Vagina (tissue), 2 donors: ENCODE results near the gene PLD6. TPM values are rescaled to one million over a fixed set of nuclear protein-coding genes. Genes with fewer than 3 reads are reported as not detected.

ENCODE experiments used
- DNase-seq, 2 donors: peaks; one replicate each; pipeline ENCODE4 v3.0.0-alpha.2; 2017; ENCODE audit errors: extremely low spot score in 2 of 2
- H3K27ac ChIP-seq: fragments of 200-600 bp; sonication (generic); one replicate; pipeline ENCODE4 v1.5.1; 2019
- H3K27me3 ChIP-seq: fragments of 200-600 bp; sonication (generic); one replicate; pipeline ENCODE4 v1.5.1; 2019
- H3K36me3 ChIP-seq, 2 donors: fragments of 200-600 bp; sonication (generic); one replicate each; pipeline ENCODE4 v1.5.1; 2017 to 2019
- H3K4me1 ChIP-seq: fragments of 200-600 bp; sonication (generic); one replicate; pipeline ENCODE4 v1.5.1; 2019
- H3K4me3 ChIP-seq, 2 donors: fragments of 200-600 bp; sonication (generic); 1 replicate in 1 of 2; 2 replicates in 1 of 2; pipeline ENCODE4 v1.5.1; 2016 to 2019
- H3K9me3 ChIP-seq: fragments of 200-600 bp; sonication (generic); one replicate; pipeline ENCODE4 v1.5.1; 2019
- POLR2A ChIP-seq, 2 donors: fragments of 450-650 bp; IDR thresholded peaks; one replicate each; pipeline ENCODE4 v1.6.1; 2017; ENCODE audit warnings: antibody characterized with exemption in 2 of 2, mild to moderate bottlenecking in 2 of 2, moderate library complexity in 2 of 2
- POLR2AphosphoS5 ChIP-seq, 2 donors: sonication (generic); formaldehyde crosslinking; IDR thresholded peaks; one replicate each; pipeline ENCODE4 v1.9.0; 2017; ENCODE audit warnings: antibody characterized with exemption in 2 of 2, mild to moderate bottlenecking in 2 of 2, low read depth in 1 of 2; ENCODE audit not compliant: insufficient read depth in 1 of 2
- intact Hi-C: fragments of 100-400 bp; cut with DNase I; formaldehyde crosslinking; loops from one replicate; pipeline ENCODE4 v1.15.1; 2023
- small RNA-seq: library from RNA; depleted of rRNA; stranded (forward); fragments of <200 nt; gene quantifications from one replicate; pipeline ENCODE3, GENCODE V24; 2016
- total RNA-seq: library from RNA; depleted of rRNA; stranded (reverse); fragments of >200 nt; gene quantifications from one replicate; pipeline ENCODE4 v1.2.3, GENCODE V29; 2016
- TF ChIP-seq, protein P1 (sequence below), 3 experiments: fragments of 450-650 bp in 2 of 3; fragments of 200-600 bp in 1 of 3; sonication (generic) in 1 of 3; IDR thresholded peaks; one replicate each; pipeline ENCODE4 v1.5.1; 2017 to 2019; ENCODE audit warnings: antibody characterized with exemption in 3 of 3, mild to moderate bottlenecking in 2 of 3, moderate library complexity in 2 of 3

Gene PLD6
- total RNA-seq, 1 donor from 2014 or later, result 0.74 TPM

DNA sequence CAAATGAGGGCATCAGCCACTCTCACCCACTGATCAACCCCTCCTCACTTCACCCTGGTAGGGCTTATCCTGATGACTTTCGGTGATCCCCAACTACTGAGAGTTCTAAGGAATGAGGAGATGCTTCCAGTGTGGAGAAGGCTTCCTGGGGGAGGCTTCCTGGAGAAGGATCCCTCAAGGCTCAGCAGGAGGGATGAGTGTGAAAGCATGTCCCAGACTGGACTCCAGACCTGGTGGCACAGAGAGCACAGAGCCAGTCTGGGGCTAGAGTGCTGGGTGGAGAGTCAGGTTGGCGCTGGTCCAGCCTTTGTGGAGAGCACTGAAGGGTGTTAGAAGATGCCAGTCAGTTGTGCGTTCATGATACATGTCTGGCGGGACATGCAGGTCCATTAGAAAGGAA, 53.7 kb downstream of the PLD6 start:
- Histone ChIP-seq H3K4me3 (no peak overlapping the region), H3K27ac (peak overlapping the region; percentile 39), H3K4me1 (peaks cover 28% of the 10 kb centered on the region), H3K9me3 (no peaks in the 10 kb centered on the region), H3K36me3 (peaks cover 0 to 71% of the 10 kb centered on the region in 2 donors), H3K27me3 (no peaks in the 10 kb centered on the region)
- intact Hi-C loops, result no loop called here
- TF ChIP-seq POLR2A (IDR thresholded peaks at IDR 0.05) (no peak), POLR2AphosphoS5 (IDR thresholded peaks at IDR 0.05; ENCODE audit: insufficient read depth in 1 of 2, low read depth in 1 of 2) (no peak)
- TF ChIP-seq, protein P1, sequence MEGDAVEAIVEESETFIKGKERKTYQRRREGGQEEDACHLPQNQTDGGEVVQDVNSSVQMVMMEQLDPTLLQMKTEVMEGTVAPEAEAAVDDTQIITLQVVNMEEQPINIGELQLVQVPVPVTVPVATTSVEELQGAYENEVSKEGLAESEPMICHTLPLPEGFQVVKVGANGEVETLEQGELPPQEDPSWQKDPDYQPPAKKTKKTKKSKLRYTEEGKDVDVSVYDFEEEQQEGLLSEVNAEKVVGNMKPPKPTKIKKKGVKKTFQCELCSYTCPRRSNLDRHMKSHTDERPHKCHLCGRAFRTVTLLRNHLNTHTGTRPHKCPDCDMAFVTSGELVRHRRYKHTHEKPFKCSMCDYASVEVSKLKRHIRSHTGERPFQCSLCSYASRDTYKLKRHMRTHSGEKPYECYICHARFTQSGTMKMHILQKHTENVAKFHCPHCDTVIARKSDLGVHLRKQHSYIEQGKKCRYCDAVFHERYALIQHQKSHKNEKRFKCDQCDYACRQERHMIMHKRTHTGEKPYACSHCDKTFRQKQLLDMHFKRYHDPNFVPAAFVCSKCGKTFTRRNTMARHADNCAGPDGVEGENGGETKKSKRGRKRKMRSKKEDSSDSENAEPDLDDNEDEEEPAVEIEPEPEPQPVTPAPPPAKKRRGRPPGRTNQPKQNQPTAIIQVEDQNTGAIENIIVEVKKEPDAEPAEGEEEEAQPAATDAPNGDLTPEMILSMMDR (IDR thresholded peaks at IDR 0.05), result no peak
- no peak for DNase-seq

DNA sequence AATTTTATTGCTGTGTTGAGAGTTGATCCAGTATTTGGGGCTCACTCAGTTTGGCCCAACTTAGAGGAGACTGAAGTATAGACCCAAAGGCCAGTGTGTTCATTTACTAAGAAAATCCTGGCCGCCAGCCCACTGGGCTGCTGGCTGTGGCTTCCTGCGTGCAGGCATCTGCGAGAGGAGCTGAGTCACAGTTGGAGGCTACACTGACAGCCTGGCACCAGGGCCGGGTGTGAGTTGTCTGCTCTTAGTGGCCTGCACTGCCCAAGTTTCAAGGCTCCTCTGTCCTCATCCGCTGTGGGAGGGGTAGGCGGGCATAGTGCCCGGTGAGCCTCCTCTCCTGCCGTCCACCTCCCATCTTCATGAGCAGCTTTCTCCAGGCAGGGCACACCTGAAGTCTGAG, 54.2 kb downstream of the PLD6 start:
- DNase-seq, result no peak
- Histone ChIP-seq H3K27ac (peak overlapping the region; percentile 39), H3K4me1 (peaks cover 28% of the 10 kb centered on the region), H3K27me3 (no peaks in the 10 kb centered on the region), H3K36me3 (peaks cover 0 to 71% of the 10 kb centered on the region in 2 donors), H3K9me3 (no peaks in the 10 kb centered on the region), H3K4me3 (no peak overlapping the region)
- TF ChIP-seq POLR2AphosphoS5 (IDR thresholded peaks at IDR 0.05; ENCODE audit: insufficient read depth in 1 of 2, low read depth in 1 of 2), result peak in 1 of 2 donors; percentile 53
- TF ChIP-seq POLR2A (IDR thresholded peaks at IDR 0.05), result no peak
- TF ChIP-seq, protein P1 (IDR thresholded peaks at IDR 0.05), result no peak
- intact Hi-C loops, result no loop called here

DNA sequence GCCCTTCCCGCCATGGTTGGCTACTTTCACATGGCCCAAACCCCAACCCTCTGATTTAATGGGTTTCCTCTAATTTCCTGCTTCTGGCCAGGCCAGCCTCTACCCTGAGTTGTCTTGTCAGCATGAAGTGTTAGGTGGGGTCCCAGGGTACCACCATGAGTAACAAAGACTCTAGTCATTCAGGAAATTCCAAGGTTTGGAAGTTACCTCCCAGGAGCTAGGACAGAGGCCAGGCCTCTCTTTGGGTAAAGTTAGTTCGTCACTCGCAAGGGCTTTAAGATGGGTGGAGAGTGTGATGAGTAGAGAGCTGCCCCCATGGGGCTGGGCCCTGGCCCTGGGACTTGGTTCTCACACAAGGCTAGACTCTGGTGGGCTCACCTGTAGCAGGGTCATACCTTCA, 54.6 kb downstream of the PLD6 start:
- H3K9me3 ChIP-seq, result no peaks in the 10 kb centered on the region
- H3K27me3 ChIP-seq, result no peaks in the 10 kb centered on the region
- peak overlapping the region; percentile 39 for H3K27ac ChIP-seq
- H3K4me1 ChIP-seq, result peaks cover 28% of the 10 kb centered on the region
- no peak overlapping the region for H3K4me3 ChIP-seq
- TF ChIP-seq POLR2AphosphoS5 (IDR thresholded peaks at IDR 0.05; ENCODE audit: insufficient read depth in 1 of 2, low read depth in 1 of 2) (no peak), POLR2A (IDR thresholded peaks at IDR 0.05) (no peak)
- TF ChIP-seq, protein P1 (IDR thresholded peaks at IDR 0.05), result no peak
- peaks cover 0 to 68% of the 10 kb centered on the region in 2 donors for H3K36me3 ChIP-seq
- no peak for DNase-seq
- intact Hi-C loops, result no loop called here

DNA sequence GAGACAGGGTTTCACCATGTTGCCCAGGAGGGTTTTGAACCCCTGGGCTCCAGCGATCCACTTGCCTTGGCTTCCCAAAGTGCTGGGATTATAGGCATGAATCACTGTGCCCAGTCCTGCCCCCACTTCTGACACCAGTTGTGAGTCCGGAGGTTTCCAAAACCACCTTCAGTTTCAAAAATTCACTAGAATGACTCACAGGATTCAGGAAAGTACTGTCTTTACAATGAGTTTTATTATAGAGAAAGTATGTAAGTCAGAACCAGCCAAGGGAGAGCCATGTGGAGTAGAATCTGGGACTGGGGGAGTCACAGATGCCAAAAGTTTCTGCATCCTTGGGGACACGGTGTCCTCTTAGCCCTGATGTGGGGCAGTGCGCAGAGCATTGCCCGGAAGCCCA, 55.1 kb downstream of the PLD6 start:
- peaks cover 0 to 68% of the 10 kb centered on the region in 2 donors for H3K36me3 ChIP-seq

More for the DNA sequence above, 55.1 kb downstream of the PLD6 start:
- intact Hi-C loops, result no loop called here
- no peak overlapping the region for H3K4me3 ChIP-seq
- H3K9me3 ChIP-seq, result no peaks in the 10 kb centered on the region
- no peak for DNase-seq
- H3K4me1 ChIP-seq, result peaks cover 23% of the 10 kb centered on the region
- H3K27ac ChIP-seq, result no peak overlapping the region
- H3K27me3 ChIP-seq, result no peaks in the 10 kb centered on the region
- no peak for TF ChIP-seq POLR2A (IDR thresholded peaks at IDR 0.05)
- TF ChIP-seq, protein P1 (IDR thresholded peaks at IDR 0.05), result no peak

Small RNA genes lying within 50 kb of the gene (small RNA-seq; reads per million reads assigned to genes)
- gene RNU6-767P, result not detected

Other genes starting within 250 kb of the PLD6 start
- gene TNFRSF13B, start 234.2 kb downstream of the PLD6 start, total RNA-seq, result not detected
- gene MPRIP, start 163.9 kb downstream of the PLD6 start, total RNA-seq, result 202 TPM
- 82.0 TPM for gene FLCN, start 30.8 kb upstream of the PLD6 start, total RNA-seq
- gene COPS3, start 74.9 kb upstream of the PLD6 start, total RNA-seq, result 48.1 TPM
- 3.2 TPM for gene NT5M, start 97.0 kb upstream of the PLD6 start, total RNA-seq